ENCODE data around the gene TLE1. TPM values are rescaled to one million over a fixed set of nuclear protein-coding genes. Genes with fewer than 3 reads are reported as not detected.

Gene TLE1
- total RNA-seq, 1 donor from 2014 or later = 16.3 TPM

- ATAC-seq (ENCODE audit: low read depth) = no peak
- TF ChIP-seq CTCF (IDR thresholded peaks at IDR 0.05) = no peak
- CTCF ChIA-PET = no interaction called here
- intact Hi-C loops (cut with micrococcal nuclease) = no loop called here
- Mint-ChIP-seq H3K4me3 (no peak overlapping the region), H3K4me1 (no peaks in the 10 kb centered on the region), H3K9me3 (peaks cover 3% of the 10 kb centered on the region), H3K36me3 (ENCODE audit: low read depth) (no peaks in the 10 kb centered on the region), H3K27ac (no peak overlapping the region), H3K27me3 (no peaks in the 10 kb centered on the region)
- DNase-seq = no peak
- POLR2A ChIA-PET = no interaction called here
Measured at GRCh38 chr9:81717061-81717746, 27.9 kb upstream of the TLE1 start.

- Mint-ChIP-seq H3K27me3 (no peaks in the 10 kb centered on the region), H3K4me3 (no peak overlapping the region), H3K4me1 (no peaks in the 10 kb centered on the region), H3K36me3 (ENCODE audit: low read depth) (no peaks in the 10 kb centered on the region), H3K9me3 (peaks cover 3% of the 10 kb centered on the region), H3K27ac (no peak overlapping the region)
- DNase-seq (no peak), ATAC-seq (ENCODE audit: low read depth) (no peak)
- intact Hi-C loops (cut with micrococcal nuclease) = no loop called here
- TF ChIP-seq CTCF (IDR thresholded peaks at IDR 0.05) = no peak
- ChIA-PET CTCF (no interaction called here), POLR2A (no interaction called here)
Measured at GRCh38 chr9:81716409-81716808, 27.1 kb upstream of the TLE1 start.

GRCh38 chr9:81705578-81705977, 16.2 kb upstream of the TLE1 start:
- no peak for TF ChIP-seq CTCF (IDR thresholded peaks at IDR 0.05)
- POLR2A ChIA-PET = no interaction called here
- intact Hi-C loops (cut with micrococcal nuclease) = no loop called here
- H3K4me1 Mint-ChIP-seq = no peaks in the 10 kb centered on the region
- no peaks in the 10 kb centered on the region for H3K27me3 Mint-ChIP-seq
- no peak for ATAC-seq (ENCODE audit: low read depth)
- CTCF ChIA-PET = no interaction called here
- H3K4me3 Mint-ChIP-seq = no peak overlapping the region
- no peaks in the 10 kb centered on the region for H3K36me3 Mint-ChIP-seq (ENCODE audit: low read depth)
- no peak for DNase-seq
- no peak overlapping the region for H3K27ac Mint-ChIP-seq
- H3K9me3 Mint-ChIP-seq = no peaks in the 10 kb centered on the region

GRCh38 chr9:81694541-81694940, 5.2 kb upstream of the TLE1 start:
- DNase-seq = no peak
- intact Hi-C loops (cut with micrococcal nuclease) = no loop called here

More at GRCh38 chr9:81694541-81694940, 5.2 kb upstream of the TLE1 start:
- ChIA-PET POLR2A (no interaction called here), CTCF (interaction anchor here (2.0 kb wide), 1 partner anchor 8 kb away, joined by 4 read pairs; no protein-coding TSS in a partner anchor)
- Mint-ChIP-seq H3K27ac (no peak overlapping the region), H3K36me3 (ENCODE audit: low read depth) (peaks cover 2% of the 10 kb centered on the region), H3K4me1 (peaks cover 25% of the 10 kb centered on the region), H3K9me3 (no peaks in the 10 kb centered on the region), H3K4me3 (no peak overlapping the region), H3K27me3 (no peaks in the 10 kb centered on the region)
- ATAC-seq (ENCODE audit: low read depth) = no peak
- TF ChIP-seq CTCF (IDR thresholded peaks at IDR 0.05) = no peak

Data from activated B cell treated with CpG ODN at 0.5 μM for 24 hours (primary cell).